ENCODE measurements around the gene GLIPR2.
"Not testable (repeated sequence)": the region's sequence is repeated elsewhere in the genome, so short reads cannot be mapped to it uniquely, and the experiment has no call there.

The GLIPR2 gene

DNA sequence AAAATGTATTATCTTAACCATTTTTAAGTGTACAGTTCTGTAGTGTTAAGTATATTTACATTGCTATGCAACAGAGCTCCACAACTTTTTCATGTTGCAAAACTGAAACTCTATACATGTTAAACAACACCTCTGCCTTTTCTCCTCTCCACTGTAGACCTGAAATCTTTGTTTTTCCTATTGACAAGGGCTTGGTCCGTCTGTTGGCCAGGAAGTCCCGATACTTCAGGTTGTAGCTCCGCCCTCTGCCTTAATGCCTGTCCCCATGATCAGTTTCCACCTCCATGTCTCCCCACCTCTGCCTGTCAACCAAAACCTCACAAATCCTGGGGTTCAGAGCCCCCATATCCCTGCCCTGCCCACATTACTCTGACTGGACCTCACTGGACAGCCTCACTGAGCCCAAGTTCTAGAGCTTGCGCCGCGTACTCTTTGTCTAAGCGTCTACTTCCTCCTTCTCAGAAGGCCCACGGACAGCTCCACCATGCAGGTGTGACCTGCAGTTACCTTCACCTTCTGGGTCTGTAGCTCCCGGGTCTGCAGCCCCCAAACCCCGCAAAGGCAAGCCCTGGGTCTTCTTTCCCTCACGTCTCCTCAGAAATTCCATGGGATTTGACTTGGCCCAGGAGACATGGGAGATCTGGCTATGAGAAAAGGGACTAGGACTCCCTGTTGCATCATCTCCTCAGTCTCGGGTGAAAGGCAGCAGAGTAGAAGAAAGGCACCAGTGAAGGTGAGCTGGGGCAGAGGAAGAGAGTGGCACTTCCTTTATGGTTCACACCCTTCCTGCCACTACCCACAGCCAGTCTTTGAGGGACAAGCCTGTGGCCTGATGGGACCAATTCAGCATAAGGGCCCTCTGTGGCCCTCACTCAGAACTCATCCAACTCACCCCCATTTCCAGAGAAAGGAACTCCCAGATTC is 8.0 kb downstream of the GLIPR2 start:
- DNase-seq, result no peak

- DNase-seq, result no peak
Measured at GRCh38 chr9:36145970-36146369, 9.4 kb downstream of the GLIPR2 start.

DNA sequence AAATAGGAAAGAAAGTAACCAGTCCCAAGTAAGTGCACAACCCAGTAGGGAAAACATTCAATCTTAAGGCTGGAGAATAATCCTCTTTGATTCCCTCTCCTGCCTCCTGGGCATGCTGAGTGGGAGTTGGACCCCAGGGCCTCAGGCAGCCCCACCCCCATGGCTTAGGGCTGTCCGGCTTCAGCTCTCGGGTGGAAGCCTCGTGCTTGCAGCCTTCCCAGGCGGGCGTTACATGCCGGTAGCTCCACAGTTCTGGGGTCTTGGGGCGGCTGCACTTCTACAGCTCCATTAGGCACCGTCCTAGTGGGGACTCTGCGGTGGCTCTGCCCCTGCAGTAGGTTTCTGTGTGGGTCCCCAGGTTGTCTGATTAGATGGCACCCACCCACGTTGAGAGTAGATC is 10.1 kb downstream of the GLIPR2 start:
- no peak for DNase-seq

- DNase-seq, result no peak
Measured at GRCh38 chr9:36147441-36148175, 11.1 kb downstream of the GLIPR2 start.

- DNase-seq, result peak; percentile 98
Measured at GRCh38 chr9:36148311-36149051, 11.9 kb downstream of the GLIPR2 start.

GRCh38 chr9:36149197-36149596 is 12.7 kb downstream of the GLIPR2 start:
- peak; percentile 88 for DNase-seq

DNA sequence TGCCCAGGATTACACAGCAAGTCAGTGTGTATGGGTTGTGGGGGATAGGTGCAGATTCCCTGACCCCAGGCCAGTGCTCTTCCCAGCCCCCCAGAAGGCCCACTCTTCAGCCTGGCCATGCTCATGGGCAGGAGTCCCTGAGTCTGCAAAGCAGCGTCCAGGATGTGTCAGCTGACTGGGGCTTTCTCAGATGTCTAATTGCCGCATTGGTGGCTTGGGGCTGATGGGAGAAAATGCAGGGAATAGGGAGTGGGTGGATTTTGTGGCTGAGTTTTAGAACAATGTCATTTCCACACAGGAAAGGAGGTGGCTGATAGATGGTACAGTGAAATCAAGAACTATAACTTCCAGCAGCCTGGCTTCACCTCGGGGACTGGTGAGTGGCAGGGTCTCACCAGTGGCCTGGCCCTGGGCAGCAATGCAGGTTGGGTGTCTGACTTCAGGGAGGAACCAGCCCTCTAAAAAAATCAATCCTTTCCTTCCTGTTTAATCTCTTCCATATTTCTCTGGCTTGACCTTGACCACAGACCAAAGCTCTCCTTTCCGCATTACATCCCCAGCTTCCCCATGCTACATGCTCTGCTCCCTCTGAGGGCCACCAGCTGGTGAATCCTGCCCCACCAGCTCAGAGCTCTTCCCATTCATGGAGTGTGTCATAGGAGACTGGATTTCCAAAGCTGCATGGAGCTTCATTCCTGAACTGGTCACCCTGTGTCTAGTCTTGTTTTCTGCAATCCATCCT is 14.2 kb downstream of the GLIPR2 start:
- peak; percentile 52 for DNase-seq

DNA sequence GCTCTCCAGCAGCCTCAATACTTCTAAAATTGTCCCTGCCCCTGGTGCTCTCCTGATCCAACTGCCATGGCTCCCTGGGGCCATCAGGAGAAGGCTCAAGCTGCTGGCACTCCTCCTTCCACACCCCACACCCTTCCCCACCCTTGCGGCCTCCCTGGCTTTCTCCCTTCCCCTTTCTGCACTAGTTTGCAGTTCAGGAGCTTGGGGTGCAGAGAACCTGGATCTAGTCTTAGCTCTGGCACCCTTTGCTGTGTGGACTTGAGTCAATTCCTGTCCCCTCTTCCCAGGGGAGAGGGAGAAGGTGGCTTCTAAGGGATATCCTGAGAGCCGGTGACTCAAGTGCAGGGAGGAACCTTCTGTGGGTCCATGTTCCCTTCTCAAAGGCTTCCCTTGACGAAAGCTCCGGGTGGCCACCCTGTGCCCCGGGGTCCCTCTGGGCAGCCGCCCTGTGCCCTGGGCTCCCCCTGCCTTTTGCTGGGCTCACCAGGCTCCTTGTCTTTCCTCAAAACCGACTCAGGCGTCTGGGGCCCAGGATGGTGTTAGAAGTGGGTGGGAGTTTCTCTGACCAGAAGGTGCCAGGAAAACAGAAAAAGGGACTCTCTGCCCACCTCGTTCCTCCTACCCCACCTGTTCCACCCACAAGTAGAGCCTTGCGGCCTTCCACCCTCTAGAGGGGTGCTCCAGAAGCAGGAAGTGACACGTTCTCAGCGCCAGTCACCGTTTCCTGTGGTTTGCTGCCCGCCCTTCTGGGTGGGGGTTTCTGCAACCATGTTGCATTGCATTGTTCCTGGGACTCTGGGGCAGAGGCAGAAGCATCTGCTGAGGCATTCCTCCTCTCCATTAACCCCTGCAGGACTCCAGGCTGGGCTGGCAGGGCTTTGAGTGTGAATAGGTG is 15.0 kb downstream of the GLIPR2 start:
- DNase-seq, result peak; percentile 82

DNA sequence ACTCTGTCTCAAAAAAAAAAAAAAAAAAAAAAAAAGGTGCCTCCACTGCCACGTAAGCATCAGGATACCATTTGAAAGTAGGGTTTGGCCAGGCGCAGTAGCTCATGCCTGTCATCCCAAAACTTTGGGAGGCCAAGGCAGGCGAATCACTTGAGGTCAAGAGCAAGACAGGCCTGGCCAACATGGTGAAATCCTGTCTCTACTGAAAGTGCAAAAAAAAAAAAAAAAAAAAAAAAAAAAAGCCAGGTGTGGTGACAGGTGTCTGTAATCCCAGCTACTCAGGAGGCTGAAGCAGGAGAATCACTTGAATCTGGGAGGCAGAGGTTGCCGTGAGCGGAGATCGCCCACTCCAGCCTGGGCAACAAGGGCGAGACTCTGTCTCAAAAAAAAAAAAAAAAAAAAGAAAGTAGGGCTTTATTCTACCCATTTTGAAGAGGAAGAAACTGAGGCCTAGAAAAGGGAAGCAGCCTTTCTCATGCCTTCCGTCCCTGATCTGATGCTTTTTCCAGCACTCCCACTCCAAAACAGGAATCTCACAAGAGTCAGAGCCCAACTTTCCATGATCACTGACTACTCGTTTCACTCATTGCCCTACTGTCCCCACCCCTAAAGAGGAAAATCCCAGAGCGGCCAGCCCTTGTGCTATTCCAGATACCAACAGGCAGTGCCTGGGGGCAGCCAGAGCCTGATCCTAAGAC is 16.4 kb downstream of the GLIPR2 start:
- no peak for DNase-seq

- no peak for DNase-seq
Measured at GRCh38 chr9:36153746-36154145, 17.2 kb downstream of the GLIPR2 start.

DNA sequence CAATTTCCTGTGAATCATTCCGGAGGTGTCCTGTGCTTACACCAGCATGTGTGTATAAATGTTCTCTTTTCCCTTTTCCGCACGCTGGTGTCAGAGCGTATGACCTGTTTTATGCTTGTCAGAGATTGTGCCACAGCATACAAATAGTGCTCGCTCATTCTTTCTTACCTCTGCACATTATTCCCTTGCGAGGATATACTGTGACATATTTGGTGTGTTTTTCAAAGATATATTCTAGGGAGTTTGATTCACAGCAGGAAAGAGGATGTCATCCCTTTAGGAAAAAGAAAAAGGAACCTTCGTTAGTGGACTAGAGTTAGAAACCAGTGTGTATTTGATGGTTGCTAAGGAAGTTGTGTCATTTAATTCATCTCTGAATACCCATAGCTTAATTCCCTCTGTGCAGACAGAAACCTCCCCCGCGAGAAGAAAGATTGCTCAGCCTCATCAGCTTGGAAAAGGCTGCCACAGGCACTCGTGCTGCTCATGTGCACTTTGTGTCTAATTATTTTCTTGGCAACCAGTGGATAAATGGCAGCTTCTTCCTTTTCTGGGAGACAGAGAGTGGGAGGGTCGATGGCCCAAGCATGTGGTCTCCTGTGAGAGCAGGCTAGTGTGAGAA is 17.9 kb downstream of the GLIPR2 start:
- DNase-seq, result peak; percentile 79

DNA sequence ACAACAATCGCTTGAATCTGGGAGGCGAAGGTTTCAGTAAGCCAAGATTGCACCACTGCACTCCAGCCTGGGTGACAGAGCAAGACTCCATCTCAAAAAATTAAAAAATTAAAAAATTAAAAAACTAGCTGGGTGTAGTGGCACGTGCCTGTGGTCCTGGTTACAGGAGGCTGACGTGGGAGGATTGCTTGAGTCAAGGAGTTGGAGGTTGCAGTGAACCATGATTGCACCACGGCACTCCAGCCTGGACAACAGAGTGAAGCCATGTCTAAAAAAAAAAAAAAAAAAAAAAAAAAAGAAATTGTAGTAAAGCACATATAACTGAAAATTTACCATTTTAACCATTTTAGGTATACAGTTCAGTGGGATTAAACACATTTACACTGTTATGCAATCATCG is 19.6 kb downstream of the GLIPR2 start:
- no peak for DNase-seq

DNA sequence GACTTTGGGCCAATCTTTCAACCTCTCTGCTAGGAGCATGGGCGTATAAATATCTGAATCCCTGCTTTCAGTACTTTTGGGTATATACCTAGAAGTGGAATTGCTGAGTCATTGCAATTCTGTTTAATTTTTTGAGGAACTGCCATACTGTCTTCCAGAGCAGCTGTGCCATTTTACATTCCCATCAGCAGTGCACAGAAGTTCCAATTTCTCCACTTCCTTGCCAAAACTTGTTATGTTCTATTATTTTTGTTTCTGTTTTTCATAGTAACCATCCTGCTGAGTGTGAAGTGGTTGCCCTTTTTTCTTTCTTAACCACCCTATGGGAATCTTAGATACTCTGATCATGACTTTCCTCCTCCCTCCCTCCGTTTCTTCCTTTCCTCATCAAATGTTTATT is 21.6 kb downstream of the GLIPR2 start:
- no peak for DNase-seq

- peak; percentile 74 for DNase-seq
Measured at GRCh38 chr9:36158917-36159316, 22.4 kb downstream of the GLIPR2 start.

DNA sequence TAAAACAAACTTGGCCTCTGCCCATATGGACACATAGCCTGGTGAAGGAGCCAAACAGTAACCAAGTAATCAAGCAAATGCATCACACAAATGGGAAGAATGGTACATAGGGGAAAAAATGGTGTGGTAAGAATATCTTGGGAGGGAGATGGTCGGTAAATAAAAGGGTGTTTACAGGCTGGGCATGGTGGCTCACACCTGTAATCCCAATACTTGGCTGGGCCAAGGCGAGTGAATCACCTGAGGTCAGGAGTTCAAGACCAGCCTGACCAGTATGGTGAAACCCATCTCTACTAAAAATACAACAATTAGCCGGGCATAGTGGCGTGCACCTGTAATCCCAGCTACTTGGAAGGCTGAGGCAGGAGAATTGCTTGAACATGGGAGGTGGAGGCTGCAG is 23.0 kb downstream of the GLIPR2 start:
- DNase-seq, result not testable (repeated sequence)

- DNase-seq, result not testable (repeated sequence)
Measured at GRCh38 chr9:36160126-36160525, 23.6 kb downstream of the GLIPR2 start.

DNA sequence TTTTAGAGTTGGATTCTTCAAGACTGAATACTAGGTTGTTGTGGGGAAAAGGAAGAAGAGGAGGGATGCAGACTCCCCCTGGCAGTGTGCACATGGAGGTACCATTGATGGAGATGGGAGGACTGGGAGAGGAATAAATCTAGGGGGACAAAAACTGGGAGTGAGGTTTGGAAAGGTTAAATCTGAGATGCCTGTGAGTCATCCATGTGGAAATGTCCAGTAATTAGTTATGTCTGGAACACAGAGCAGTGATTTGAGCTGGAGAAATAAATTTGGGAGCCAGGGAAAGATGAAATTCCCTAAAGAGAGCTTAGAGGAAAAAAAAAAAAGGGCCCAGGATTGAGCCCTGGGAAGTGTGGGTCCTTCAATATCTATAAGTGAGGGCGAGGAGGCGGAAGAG is 24.7 kb downstream of the GLIPR2 start:
- peak; percentile 38 for DNase-seq

DNA sequence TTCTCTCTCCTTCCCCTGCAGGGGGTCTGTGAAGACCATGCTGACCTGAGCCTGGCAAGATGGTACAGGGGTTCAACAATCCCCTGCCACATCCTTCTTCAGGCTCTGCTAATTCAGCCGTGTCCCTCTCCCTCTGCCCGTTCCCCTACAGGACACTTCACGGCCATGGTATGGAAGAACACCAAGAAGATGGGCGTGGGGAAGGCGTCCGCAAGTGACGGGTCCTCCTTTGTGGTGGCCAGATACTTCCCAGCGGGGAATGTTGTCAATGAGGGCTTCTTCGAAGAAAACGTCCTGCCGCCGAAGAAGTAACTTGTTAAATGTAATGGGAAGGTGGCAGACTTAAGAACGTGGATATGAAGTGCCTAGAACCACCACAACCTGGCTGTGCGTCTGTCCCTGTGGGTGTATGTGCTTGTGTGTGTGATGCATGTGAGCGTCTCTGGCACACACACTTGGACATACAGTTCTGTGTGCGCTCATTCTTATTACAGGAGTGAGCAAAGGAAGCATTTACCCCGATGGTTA is 25.7 kb downstream of the GLIPR2 start:
- no peak for DNase-seq

- DNase-seq, result peak; percentile 94
Measured at GRCh38 chr9:36163049-36163785, 26.7 kb downstream of the GLIPR2 start.
